ENCODE data around the gene USF1.

The USF1 gene, protein sequence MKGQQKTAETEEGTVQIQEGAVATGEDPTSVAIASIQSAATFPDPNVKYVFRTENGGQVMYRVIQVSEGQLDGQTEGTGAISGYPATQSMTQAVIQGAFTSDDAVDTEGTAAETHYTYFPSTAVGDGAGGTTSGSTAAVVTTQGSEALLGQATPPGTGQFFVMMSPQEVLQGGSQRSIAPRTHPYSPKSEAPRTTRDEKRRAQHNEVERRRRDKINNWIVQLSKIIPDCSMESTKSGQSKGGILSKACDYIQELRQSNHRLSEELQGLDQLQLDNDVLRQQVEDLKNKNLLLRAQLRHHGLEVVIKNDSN

DNA sequence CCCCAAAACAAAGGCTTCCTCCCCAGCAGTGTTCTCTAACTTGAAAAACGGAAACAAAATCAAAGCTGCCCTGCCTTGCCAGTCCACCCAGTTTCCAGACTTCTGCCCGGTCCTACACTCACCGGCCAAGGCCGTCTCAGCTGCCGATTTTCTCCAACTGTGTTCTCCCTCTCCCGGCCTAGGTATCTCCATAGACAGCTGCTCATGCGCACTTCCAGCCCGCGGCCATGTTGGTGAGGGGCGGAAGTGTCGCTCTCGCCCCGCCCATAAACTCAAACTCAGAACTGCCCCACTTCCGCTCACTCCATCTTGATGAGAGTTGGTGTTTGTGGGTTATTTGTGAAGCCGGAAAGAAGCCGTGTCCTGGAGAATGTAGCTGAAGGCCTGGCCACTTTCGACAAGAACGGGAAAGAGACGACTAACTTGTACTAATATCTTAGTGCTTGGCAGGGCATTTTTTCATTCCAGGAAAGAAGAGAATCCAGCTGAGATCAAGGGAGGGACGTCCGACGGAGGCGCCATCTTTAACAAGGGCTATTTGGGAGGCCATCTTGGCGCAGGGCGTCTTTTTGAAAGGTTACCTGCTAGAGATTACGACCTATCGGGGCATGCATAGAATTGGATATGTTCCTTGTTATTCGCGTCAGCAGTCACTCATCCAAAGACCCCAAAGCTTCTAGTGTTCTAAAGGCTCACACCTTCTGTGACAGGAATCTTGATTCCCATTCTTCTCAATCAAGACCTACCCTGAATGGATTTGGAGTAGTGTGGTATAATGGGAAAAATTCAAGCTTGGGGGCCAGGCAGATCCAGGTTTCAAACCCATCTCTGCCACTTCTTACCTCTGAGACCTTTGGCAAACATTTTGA, at the start of gene USF1:
Gene USF1 (minus strand): TSS at position 242 of the 869 bp plus-strand sequence. CDS start 2,702 bp downstream, outside the sequence.
- DNase-seq: peak; percentile 89 to 95

- DNase-seq: no peak
These were observed 49.5 kb upstream of the USF1 start for GRCh38 chr1:161095230-161095629.

GRCh38 chr1:161094481-161094880, 48.7 kb upstream of the USF1 start:
- no peak for DNase-seq

GRCh38 chr1:161092621-161093028, 46.8 kb upstream of the USF1 start:
- no peak for DNase-seq

DNA sequence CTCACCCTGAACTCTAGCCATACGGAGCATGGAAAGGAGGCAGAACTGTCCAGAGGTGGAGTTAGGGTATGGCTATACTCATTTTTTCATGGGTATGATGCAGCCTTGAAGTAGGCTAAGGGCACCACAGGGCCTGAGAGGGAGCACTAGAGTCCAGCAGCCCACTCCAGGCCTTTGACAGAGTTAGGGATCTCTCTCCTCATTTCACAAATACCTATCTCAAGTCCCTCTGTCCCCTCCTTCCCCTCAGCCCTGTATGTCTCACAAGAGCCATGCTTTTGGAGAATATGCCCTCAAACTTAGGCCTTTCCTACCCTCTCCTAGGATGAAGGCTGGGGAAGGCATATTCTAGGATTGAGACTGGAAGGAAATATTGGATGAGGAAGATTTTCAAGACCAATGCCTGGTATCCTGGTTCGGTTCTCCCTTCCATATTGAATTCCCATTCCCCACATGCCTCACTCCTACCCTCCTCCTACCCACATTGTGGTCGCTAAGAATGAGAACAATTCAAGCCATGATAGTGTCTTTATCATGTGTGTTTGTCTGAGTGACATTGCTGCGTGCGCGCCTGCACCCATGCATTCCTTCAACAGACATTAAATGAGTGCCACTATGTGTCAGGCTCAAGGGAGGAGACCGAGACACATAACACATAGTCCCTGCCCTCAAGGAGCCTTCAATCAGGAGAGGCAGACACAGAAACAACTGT, 46.2 kb upstream of the USF1 start:
- no peak for DNase-seq

DNA sequence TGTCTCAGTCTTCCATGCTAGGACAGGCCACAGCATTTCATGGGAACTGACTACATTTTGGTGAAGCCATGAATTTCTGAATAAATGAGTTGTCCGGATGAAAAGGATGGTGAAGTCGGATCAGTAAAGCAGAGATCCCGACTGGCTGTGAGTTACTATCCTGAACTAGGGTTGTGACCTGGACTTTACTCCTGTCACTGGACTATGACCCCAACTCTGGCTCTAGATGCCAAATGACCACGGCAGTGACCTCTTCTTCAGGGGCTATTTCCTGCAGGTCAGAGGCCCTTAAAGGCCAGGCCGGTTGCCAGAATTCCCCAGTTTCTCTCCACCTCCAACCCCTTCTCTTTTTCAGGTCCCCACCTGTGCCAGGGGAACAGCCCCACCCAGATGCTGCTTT, 45.3 kb upstream of the USF1 start:
- no peak for DNase-seq

GRCh38 chr1:161090617-161091016, 44.8 kb upstream of the USF1 start:
- DNase-seq: no peak

DNA sequence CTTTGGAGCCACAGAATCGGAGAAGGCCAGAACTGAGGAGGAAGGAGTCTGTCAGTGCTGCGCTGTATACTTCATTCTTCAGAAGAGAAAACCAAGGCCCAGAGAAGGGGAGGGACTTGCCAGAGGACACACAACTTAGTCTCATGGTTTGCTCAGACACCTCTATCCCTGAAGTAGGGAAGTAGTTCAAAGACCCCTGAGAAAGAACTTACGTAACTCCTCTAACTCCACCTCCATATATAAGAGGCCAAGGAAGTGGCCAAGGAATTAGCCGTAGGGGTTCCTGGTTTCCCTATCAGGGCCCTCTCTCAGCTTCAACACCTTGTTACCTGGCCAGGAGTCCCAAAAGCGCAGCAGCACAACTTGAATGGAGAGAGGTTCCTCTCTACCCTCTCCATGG, 44.2 kb upstream of the USF1 start:
- no peak for DNase-seq

GRCh38 chr1:161089251-161089924, 43.6 kb upstream of the USF1 start, which contains the start of gene NECTIN4:
Gene NECTIN4 (minus strand): TSS chr1:161089558. CDS start chr1:161089296, 262 bp downstream.
- no peak for DNase-seq

DNA sequence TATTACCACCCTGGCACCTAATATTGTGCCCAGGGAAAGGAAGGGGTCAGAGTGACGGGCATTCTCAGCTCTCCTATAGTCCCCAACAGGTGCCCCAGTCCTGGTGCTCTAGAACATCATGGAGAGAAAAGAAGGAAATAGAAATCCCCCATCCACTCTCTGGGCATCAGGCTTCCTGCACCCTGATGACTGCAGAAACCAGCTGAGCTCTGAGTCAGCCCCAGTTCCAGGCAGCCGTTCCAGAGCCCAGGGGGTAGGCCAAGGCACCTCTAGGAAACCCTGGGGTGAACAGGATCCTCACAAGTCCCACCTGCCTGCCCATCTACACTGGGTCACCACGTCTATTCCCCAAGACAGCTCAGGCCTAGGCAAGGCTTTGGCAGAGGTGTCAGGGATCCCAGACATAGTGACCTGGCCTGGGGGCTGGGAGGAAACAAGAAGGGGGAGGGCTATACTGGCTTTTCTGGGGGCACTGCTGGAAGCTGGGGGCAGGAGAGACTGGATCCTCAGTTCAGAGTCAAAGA, 42.9 kb upstream of the USF1 start:
- no peak for DNase-seq

- DNase-seq: no peak
These were observed 40.7 kb upstream of the USF1 start for GRCh38 chr1:161086457-161086856.

GRCh38 chr1:161085165-161085564, 39.4 kb upstream of the USF1 start:
- DNase-seq: no peak

DNA sequence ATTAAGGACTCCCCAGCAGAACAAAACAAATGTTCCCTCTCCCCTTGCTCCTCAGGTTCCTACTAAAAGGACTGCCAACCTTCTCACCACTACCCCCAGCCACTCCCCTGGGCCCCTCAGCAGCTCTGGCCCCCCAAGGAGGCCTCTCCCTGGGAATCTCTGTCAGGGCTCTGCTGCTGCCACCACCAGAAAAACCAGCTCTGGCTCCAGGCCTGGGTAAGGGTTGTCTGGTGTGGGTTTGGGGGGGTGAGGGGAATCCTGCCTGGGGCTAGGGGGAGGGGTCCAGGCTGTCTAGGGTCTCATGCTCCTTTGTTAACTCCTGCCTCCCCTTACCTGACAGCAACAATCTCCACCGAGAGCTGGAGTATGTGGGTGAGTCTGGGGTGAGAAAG, 38.8 kb upstream of the USF1 start:
- DNase-seq: no peak

DNA sequence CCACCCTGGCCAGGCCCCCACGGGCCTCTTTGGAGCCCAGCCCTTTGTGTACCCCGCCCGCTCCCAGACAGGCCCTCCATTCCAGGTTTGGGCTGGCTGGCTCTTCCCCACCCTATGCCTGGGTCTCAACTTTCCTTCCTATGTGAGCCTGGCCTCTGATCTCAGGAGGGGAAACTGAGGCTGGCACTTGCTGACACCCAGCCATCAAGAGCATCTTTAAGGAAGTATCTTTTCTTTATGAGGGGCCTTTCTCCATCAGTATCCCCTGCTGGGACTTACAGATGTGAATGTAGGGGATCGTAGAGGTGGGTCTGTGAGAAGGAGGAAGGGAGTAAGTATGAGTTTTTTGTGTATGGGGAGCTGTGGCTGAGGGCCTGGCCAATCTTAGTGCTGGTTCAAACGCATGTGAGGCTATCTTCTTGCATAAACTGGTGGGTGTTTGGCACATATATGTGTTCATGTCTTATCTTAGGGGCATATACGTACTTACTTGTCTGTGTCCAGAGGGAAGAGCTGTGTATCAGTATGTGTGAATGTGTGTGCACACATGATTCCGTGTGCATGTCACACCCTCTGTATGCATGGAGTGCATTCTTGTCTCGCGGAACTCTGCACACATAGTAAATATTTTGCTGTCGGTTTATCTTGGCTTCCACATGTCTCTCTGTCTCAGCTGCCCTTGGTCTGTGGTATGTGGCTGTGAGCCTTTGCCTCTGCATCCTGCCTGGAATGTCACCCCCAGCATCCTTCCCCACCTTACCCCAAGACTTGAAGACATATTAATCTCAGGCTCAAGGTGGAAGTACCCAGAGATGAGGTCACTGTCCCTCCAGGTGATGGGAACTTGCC, 38.2 kb upstream of the USF1 start:
- DNase-seq: no peak

DNA sequence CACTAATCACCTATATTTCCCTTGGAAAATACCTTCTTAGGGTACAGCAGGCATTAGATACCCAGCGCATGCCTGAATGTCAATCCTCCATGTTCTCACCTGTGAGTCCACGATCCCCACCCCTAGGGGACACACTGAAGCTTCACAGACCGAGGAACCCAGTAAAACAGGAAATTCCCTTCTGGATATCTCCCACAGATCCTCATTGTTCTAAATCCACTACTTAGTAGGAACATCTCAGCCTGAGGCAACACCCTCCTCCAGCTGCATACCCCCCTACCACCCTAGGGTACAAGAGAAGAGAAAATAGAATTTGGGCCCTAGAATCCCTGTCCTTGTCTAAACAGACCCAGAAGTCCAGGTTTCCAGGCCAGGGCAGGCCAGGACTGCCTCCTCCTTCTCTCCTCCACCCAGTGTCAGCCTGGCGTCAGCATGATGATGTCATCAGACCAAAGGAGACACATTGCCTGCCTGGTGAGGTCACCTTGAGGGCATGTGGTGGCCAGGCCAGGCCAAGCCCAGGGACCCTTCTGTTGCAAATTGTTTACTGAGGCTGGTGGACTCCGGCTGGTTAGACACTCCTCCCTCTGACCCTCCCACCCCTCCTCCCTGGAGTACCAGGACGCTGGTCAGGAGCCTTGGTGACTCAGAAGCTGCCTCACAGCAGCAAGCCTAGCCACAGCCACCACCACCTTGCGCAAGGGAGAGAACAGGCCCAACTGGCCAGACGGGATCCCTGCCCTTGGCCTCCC, 37.4 kb upstream of the USF1 start:
- DNase-seq: no peak

DNA sequence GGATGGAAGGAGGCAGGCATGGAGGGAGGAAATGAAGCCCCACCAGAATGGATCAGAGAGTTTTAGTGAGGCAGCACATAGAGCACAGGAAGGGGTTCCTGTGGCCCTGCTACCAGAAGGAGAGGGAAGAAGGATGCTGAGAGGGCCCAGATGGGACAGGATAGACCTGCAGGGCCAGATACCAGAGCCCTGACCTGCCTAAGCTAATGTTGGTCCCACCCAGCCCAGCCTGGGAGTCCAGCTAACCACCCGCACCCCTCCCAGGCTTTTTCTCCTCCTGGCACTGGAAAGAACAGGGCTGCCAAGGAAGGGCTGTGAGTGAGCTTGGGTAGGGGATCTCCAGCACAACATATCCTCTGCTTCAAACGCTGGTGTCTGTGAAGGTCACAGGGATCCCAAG, 36.7 kb upstream of the USF1 start:
- no peak for DNase-seq

DNA sequence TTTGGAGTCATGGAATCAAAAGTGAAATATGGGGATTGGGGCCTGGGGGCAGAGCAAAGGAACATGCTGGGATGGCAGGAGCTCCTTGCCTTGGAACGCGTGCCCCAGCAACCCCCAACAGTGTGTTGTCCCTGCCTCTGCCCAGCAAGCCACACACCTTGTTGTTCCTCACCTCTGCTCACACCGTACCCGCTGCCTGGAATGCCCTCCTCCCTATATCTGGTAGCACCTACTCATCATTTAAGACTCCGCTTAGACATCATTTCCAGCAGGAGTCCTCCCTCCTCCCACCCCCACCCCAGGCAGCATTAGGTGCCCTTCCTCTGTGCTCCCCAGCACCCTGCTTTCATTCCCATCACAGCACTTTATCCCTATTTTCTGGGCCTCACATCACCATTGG, 35.7 kb upstream of the USF1 start:
- DNase-seq: no peak

- DNase-seq: no peak
These were observed 34.9 kb upstream of the USF1 start for GRCh38 chr1:161080441-161081405.

- no peak for DNase-seq
These were observed 33.8 kb upstream of the USF1 start for GRCh38 chr1:161079436-161080110.
